Measurements from ENCODE around the gene ZNHIT1. TPM values are rescaled to one million over a fixed set of nuclear protein-coding genes. Genes with fewer than 3 reads are reported as not detected.
"Not testable (repeated sequence)": the region's sequence is repeated elsewhere in the genome, so short reads cannot be mapped to it uniquely, and the experiment has no call there.

ZNHIT1 gene
- total RNA-seq, 1 donor from 2014 or later, result 39.1 TPM

- peak overlapping the region; percentile 44 for H3K4me3 ChIP-seq
- no peaks in the 10 kb centered on the region for H4K20me1 ChIP-seq (ENCODE audit: low read depth)
- Mint-ChIP-seq H3K4me1 (peaks cover 6% of the 10 kb centered on the region), H3K9me3 (no peaks in the 10 kb centered on the region), H3K36me3 (no peaks in the 10 kb centered on the region), H3K27ac (no peak overlapping the region), H3K27me3 (ENCODE audit: insufficient read depth, low read depth) (peaks cover 26% of the 10 kb centered on the region), H3K4me3 (no peak overlapping the region)
- no peaks in the 10 kb centered on the region for H3F3A ChIP-seq (ENCODE audit: low read depth)
- H3K4me2 ChIP-seq, result peak overlapping the region; percentile 75
- H3K36me3 ChIP-seq, result no peaks in the 10 kb centered on the region
- peaks cover 42% of the 10 kb centered on the region for H3K27me3 ChIP-seq
- no peaks in the 10 kb centered on the region for H3K4me1 ChIP-seq
- no peak overlapping the region for H3K27ac ChIP-seq
- peak overlapping the region; percentile 54 for H2AFZ ChIP-seq (replicated peaks)
- H3K9ac ChIP-seq, result no peak overlapping the region
- TF ChIP-seq CTCF (IDR thresholded peaks at IDR 0.05) (no peak), EZH2 (IDR thresholded peaks at IDR 0.05) (peak; percentile 86), EZH2phosphoT487 (IDR thresholded peaks at IDR 0.05) (peak; percentile 70)
- peak; percentile 40 for DNase-seq (ENCODE audit: low spot score)
- no peaks in the 10 kb centered on the region for H3K9me3 ChIP-seq (ENCODE audit: low read depth)
- H3K79me2 ChIP-seq (ENCODE audit: low read depth), result no peaks in the 10 kb centered on the region
Measured at GRCh38 chr7:101201695-101202602, 16.0 kb upstream of the ZNHIT1 start.

- Mint-ChIP-seq H3K27ac (no peak overlapping the region), H3K36me3 (no peaks in the 10 kb centered on the region), H3K9me3 (no peaks in the 10 kb centered on the region), H3K4me3 (no peak overlapping the region), H3K27me3 (ENCODE audit: insufficient read depth, low read depth) (peaks cover 26% of the 10 kb centered on the region), H3K4me1 (peaks cover 6% of the 10 kb centered on the region)
- no peaks in the 10 kb centered on the region for H3K4me1 ChIP-seq
- H3K9ac ChIP-seq, result no peak overlapping the region
- H4K20me1 ChIP-seq (ENCODE audit: low read depth), result no peaks in the 10 kb centered on the region
- no peak overlapping the region for H2AFZ ChIP-seq (replicated peaks)
- no peaks in the 10 kb centered on the region for H3F3A ChIP-seq (ENCODE audit: low read depth)
- H3K27me3 ChIP-seq, result peaks cover 42% of the 10 kb centered on the region
- H3K9me3 ChIP-seq (ENCODE audit: low read depth), result no peaks in the 10 kb centered on the region
- H3K79me2 ChIP-seq (ENCODE audit: low read depth), result no peaks in the 10 kb centered on the region
- TF ChIP-seq CTCF (IDR thresholded peaks at IDR 0.05), result no peak
- DNase-seq (ENCODE audit: low spot score), result no peak
- H3K4me3 ChIP-seq, result no peak overlapping the region
- no peak overlapping the region for H3K27ac ChIP-seq
- no peaks in the 10 kb centered on the region for H3K36me3 ChIP-seq
- H3K4me2 ChIP-seq, result no peak overlapping the region
Measured at GRCh38 chr7:101202603-101202918, 15.4 kb upstream of the ZNHIT1 start.

- not testable (repeated sequence) for H3K4me3 ChIP-seq; H3K36me3 ChIP-seq; H3K9me3 Mint-ChIP-seq; H3K9me3 ChIP-seq (ENCODE audit: low read depth); H3K27ac Mint-ChIP-seq; H3K36me3 Mint-ChIP-seq; DNase-seq (ENCODE audit: low spot score); H3K4me3 Mint-ChIP-seq; H3K4me1 Mint-ChIP-seq; H3K4me2 ChIP-seq; H3K79me2 ChIP-seq (ENCODE audit: low read depth); H3F3A ChIP-seq (ENCODE audit: low read depth); H3K4me1 ChIP-seq; H2AFZ ChIP-seq (replicated peaks); H3K27ac ChIP-seq; H4K20me1 ChIP-seq (ENCODE audit: low read depth); H3K9ac ChIP-seq
- H3K27me3 ChIP-seq, result peaks cover 42% of the 10 kb centered on the region
- peaks cover 28% of the 10 kb centered on the region for H3K27me3 Mint-ChIP-seq (ENCODE audit: insufficient read depth, low read depth)
Measured at GRCh38 chr7:101203740-101204738, 13.9 kb upstream of the ZNHIT1 start.
